WTC11 (cell line): ENCODE measurements around the gene UPF2. TPM values are rescaled to one million over a fixed set of nuclear protein-coding genes. Genes with fewer than 3 reads are reported as not detected.
A peak's percentile ranks its signal among the peaks of the same experiment; 100 is the strongest.
"Not testable (repeated sequence)": the region's sequence is repeated elsewhere in the genome, so short reads cannot be mapped to it uniquely, and the experiment has no call there.

ENCODE experiments used
- ATAC-seq: fragments of 200-7000 bp; cut with Tn5 transposase; 2 replicates; pipeline ENCODE4 v1.10.0; 2021; ENCODE audit warnings: mild to moderate bottlenecking, moderate library complexity
- CTCF ChIA-PET: fragments of 300-600 bp; sonication (Branson Sonifier 250); formaldehyde crosslinking; loops from one replicate; lab custom pipeline; 2021; ENCODE audit warnings: antibody characterized with exemption; lab: Charles Lee
- POLR2A ChIA-PET: fragments of 350-600 bp; sonication (Branson Sonifier 250); formaldehyde crosslinking; loops from one replicate; lab custom pipeline; 2021; ENCODE audit warnings: antibody characterized with exemption; lab: Charles Lee
- DNase-seq: peaks from one replicate; pipeline ENCODE4 v3.0.0; 2021; ENCODE audit warnings: low spot score
- H3K27ac Mint-ChIP-seq: 2 replicates; pipeline ENCODE4 v1.8.0; 2021; ENCODE audit warnings: mixed read lengths
- H3K27me3 Mint-ChIP-seq: 2 replicates; pipeline ENCODE4 v1.8.0; 2021; ENCODE audit warnings: low read depth, mild to moderate bottlenecking, moderate library complexity, mixed read lengths
- H3K36me3 Mint-ChIP-seq: 2 replicates; pipeline ENCODE4 v1.8.0; 2021; ENCODE audit warnings: mixed read lengths
- H3K4me1 Mint-ChIP-seq: 2 replicates; pipeline ENCODE4 v1.8.0; 2022; ENCODE audit warnings: mixed read lengths
- H3K4me3 Mint-ChIP-seq: 2 replicates; pipeline ENCODE4 v1.8.0; 2021; ENCODE audit warnings: mild to moderate bottlenecking, moderate library complexity, mixed read lengths
- H3K9me3 Mint-ChIP-seq: 2 replicates; pipeline ENCODE4 v1.8.0; 2021; ENCODE audit warnings: mixed read lengths
- ATF2 ChIP-seq: sonication (generic); formaldehyde crosslinking; IDR thresholded peaks from 2 replicates; pipeline ENCODE4 v1.8.1; 2022; ENCODE audit warnings: low read depth, missing genetic modification reagents, borderline replicate concordance
- ELF4 ChIP-seq: sonication (generic); formaldehyde crosslinking; IDR thresholded peaks from 2 replicates; pipeline ENCODE4 v1.8.1; 2022; ENCODE audit warnings: low read depth, mild to moderate bottlenecking, moderate library complexity, missing genetic modification reagents
- ETV6 ChIP-seq: sonication (generic); formaldehyde crosslinking; IDR thresholded peaks from 2 replicates; pipeline ENCODE4 v1.8.1; 2022; ENCODE audit warnings: mild to moderate bottlenecking, missing genetic modification reagents
- FOXK1 ChIP-seq: sonication (generic); formaldehyde crosslinking; IDR thresholded peaks from 2 replicates; pipeline ENCODE4 v1.8.0; 2022; ENCODE audit warnings: mild to moderate bottlenecking, moderate library complexity, missing genetic modification reagents
- GABPB1 ChIP-seq: sonication (generic); formaldehyde crosslinking; IDR thresholded peaks from 2 replicates; pipeline ENCODE4 v1.8.1; 2023; ENCODE audit warnings: mild to moderate bottlenecking, missing genetic modification reagents
- GRHL2 ChIP-seq: fragments of 250-450 bp; sonication (Bioruptor Pico); IDR thresholded peaks from 2 replicates; pipeline ENCODE4 v1.8.0; 2022; ENCODE audit warnings: mild to moderate bottlenecking, moderate library complexity; ENCODE audit not compliant: insufficient replicate concordance, severe bottlenecking
- IRF2 ChIP-seq: sonication (generic); formaldehyde crosslinking; IDR thresholded peaks from 2 replicates; pipeline ENCODE4 v1.8.0; 2022; ENCODE audit warnings: low read depth, missing genetic modification reagents, borderline replicate concordance
- MYBL2 ChIP-seq: sonication (generic); formaldehyde crosslinking; IDR thresholded peaks from 2 replicates; pipeline ENCODE4 v1.8.1; 2023; ENCODE audit warnings: mild to moderate bottlenecking, moderate library complexity, missing genetic modification reagents
- NR3C1 ChIP-seq: sonication (generic); formaldehyde crosslinking; conservative IDR thresholded peaks from 2 replicates; pipeline ENCODE4 v1.8.1; 2023; ENCODE audit warnings: low read depth, mild to moderate bottlenecking, missing genetic modification reagents
- OVOL2 ChIP-seq: fragments of 250-450 bp; sonication (Bioruptor Pico); IDR thresholded peaks from 2 replicates; pipeline ENCODE4 v1.9.0; 2021; ENCODE audit warnings: mild to moderate bottlenecking, borderline replicate concordance
- PRRX2 ChIP-seq: fragments of 250-450 bp; sonication (Bioruptor Pico); IDR thresholded peaks from 2 replicates; pipeline ENCODE4 v1.8.0; 2021; ENCODE audit warnings: mild to moderate bottlenecking
- TEAD4 ChIP-seq: sonication (generic); formaldehyde crosslinking; IDR thresholded peaks from 2 replicates; pipeline ENCODE4 v1.8.0; 2022; ENCODE audit warnings: mild to moderate bottlenecking, missing genetic modification reagents
- ZBTB21 ChIP-seq: sonication (generic); formaldehyde crosslinking; IDR thresholded peaks from 2 replicates; pipeline ENCODE4 v1.8.1; 2023; ENCODE audit warnings: mild to moderate bottlenecking, missing genetic modification reagents, borderline replicate concordance
- ZNF121 ChIP-seq: sonication (generic); formaldehyde crosslinking; IDR thresholded peaks from 2 replicates; pipeline ENCODE4 v1.8.0; 2023; ENCODE audit warnings: missing genetic modification reagents
- ZNF281 ChIP-seq: sonication (generic); formaldehyde crosslinking; IDR thresholded peaks from 2 replicates; pipeline ENCODE4 v1.8.0; 2023; ENCODE audit warnings: mild to moderate bottlenecking, missing genetic modification reagents
- ZNF423 ChIP-seq: fragments of 250-450 bp; sonication (Bioruptor Pico); IDR thresholded peaks from 2 replicates; pipeline ENCODE4 v2.1.2; 2022; ENCODE audit warnings: mild to moderate bottlenecking, moderate library complexity
- ZNF512 ChIP-seq: sonication (generic); formaldehyde crosslinking; IDR thresholded peaks from 2 replicates; pipeline ENCODE4 v1.8.1; 2022; ENCODE audit warnings: missing genetic modification reagents, borderline replicate concordance
- total RNA-seq: library from RNA; stranded (reverse); gene quantifications from 3 replicates; pipeline ENCODE4 v1.2.3, GENCODE V29; 2021
- TF ChIP-seq, protein P1 (sequence below): sonication (generic); formaldehyde crosslinking; IDR thresholded peaks from 2 replicates; pipeline ENCODE4 v1.8.1; 2022; ENCODE audit warnings: mild to moderate bottlenecking, missing genetic modification reagents, moderate library complexity, borderline replicate concordance
- TF ChIP-seq, protein P2 (sequence below): fragments of 250-450 bp; sonication (Bioruptor Pico); IDR thresholded peaks from 2 replicates; pipeline ENCODE4 v1.9.0; 2021; ENCODE audit warnings: mild to moderate bottlenecking
- TF ChIP-seq, protein P3 (sequence below): fragments of 250-450 bp; sonication (Bioruptor Pico); IDR thresholded peaks from 2 replicates; pipeline ENCODE4 v2.1.2; 2022; ENCODE audit warnings: mild to moderate bottlenecking, moderate library complexity

UPF2 gene
- total RNA-seq, 1 experiment from 2014 or later, result 24.3 TPM

DNA sequence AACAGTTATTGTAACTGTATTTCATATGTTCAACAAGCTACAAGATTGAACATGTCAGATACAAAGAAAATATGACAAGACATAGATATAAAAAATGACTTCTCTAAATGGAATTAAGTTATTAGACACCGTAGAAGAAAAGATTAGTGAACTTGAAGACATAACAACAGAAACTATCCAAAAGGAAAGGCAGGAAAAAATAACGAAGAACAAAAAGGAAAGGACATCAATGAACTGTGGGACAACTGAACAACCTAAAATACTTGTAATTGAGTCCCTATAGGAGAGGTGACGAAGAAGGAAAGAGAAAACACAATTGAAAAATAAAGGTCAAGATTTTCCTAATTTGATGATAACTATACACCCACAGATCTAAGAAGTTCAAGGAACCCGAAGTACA, 32.3 kb downstream of the UPF2 start:
- DNase-seq (no peak), ATAC-seq (no peak)
- Mint-ChIP-seq H3K4me1 (peaks cover 4% of the 10 kb centered on the region), H3K36me3 (peaks cover 59% of the 10 kb centered on the region), H3K27me3 (no peaks in the 10 kb centered on the region), H3K9me3 (peaks cover 20% of the 10 kb centered on the region), H3K4me3 (no peak overlapping the region), H3K27ac (no peak overlapping the region)
- ChIA-PET CTCF (no interaction called here), POLR2A (no interaction called here)
- TF ChIP-seq GRHL2 (CRISPR knock-in tag) (no peak), TEAD4 (no peak), OVOL2 (no peak), FOXK1 (no peak), ZNF512 (CRISPR knock-in tag) (no peak), NR3C1 (CRISPR knock-in tag) (no peak), ZNF423 (CRISPR knock-in tag) (no peak), PRRX2 (CRISPR knock-in tag) (no peak), MYBL2 (CRISPR knock-in tag) (no peak), ZNF121 (CRISPR knock-in tag) (no peak)

GRCh38 chr10:12008842-12009241, 33.8 kb downstream of the UPF2 start:
- DNase-seq, POLR2A ChIA-PET, H3K4me3 Mint-ChIP-seq, ATAC-seq, CTCF ChIA-PET, H3K27ac Mint-ChIP-seq, H3K27me3 Mint-ChIP-seq, H3K4me1 Mint-ChIP-seq: not testable (repeated sequence)
- peaks cover 64% of the 10 kb centered on the region for H3K36me3 Mint-ChIP-seq
- peaks cover 20% of the 10 kb centered on the region for H3K9me3 Mint-ChIP-seq

DNA sequence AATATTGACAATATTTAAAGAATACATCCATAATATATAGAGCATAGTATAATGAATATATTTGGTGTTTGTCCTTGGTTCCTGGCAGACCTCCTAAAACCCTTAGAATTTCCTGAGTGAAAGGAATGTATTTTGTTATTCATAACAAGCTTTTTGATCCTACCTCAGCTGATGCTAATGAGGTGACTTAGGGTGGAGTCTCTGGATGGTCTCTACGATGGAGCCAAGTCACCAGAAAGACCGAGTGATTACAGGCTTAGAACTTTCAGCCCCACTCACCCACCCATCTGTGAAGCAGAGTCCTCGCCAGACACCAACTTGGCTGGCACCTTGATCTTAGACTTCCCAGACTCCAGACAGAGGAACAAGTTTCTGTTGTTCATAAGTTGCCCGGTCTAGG, 35.9 kb downstream of the UPF2 start:
- no peak; the same call in 1 of the 2 replicates for ATAC-seq
- Mint-ChIP-seq H3K27me3 (no peaks in the 10 kb centered on the region), H3K27ac (peak overlapping the region; percentile 43; the same call in 1 of the 2 replicates), H3K4me1 (peaks cover 8% of the 10 kb centered on the region), H3K36me3 (peaks cover 65% of the 10 kb centered on the region), H3K9me3 (peaks cover 20% of the 10 kb centered on the region), H3K4me3 (no peak overlapping the region)
- POLR2A ChIA-PET, result no interaction called here
- CTCF ChIA-PET, result no interaction called here
- no peak for DNase-seq
- TF ChIP-seq IRF2, result no peak
- TF ChIP-seq ZBTB21, result no peak
- TF ChIP-seq GABPB1 (CRISPR knock-in tag), result no peak
- TF ChIP-seq, protein P1, sequence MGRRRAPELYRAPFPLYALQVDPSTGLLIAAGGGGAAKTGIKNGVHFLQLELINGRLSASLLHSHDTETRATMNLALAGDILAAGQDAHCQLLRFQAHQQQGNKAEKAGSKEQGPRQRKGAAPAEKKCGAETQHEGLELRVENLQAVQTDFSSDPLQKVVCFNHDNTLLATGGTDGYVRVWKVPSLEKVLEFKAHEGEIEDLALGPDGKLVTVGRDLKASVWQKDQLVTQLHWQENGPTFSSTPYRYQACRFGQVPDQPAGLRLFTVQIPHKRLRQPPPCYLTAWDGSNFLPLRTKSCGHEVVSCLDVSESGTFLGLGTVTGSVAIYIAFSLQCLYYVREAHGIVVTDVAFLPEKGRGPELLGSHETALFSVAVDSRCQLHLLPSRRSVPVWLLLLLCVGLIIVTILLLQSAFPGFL (CRISPR knock-in tag), result no peak
- no peak for TF ChIP-seq ELF4
- no peak for TF ChIP-seq ETV6 (CRISPR knock-in tag)
- TF ChIP-seq, protein P2, sequence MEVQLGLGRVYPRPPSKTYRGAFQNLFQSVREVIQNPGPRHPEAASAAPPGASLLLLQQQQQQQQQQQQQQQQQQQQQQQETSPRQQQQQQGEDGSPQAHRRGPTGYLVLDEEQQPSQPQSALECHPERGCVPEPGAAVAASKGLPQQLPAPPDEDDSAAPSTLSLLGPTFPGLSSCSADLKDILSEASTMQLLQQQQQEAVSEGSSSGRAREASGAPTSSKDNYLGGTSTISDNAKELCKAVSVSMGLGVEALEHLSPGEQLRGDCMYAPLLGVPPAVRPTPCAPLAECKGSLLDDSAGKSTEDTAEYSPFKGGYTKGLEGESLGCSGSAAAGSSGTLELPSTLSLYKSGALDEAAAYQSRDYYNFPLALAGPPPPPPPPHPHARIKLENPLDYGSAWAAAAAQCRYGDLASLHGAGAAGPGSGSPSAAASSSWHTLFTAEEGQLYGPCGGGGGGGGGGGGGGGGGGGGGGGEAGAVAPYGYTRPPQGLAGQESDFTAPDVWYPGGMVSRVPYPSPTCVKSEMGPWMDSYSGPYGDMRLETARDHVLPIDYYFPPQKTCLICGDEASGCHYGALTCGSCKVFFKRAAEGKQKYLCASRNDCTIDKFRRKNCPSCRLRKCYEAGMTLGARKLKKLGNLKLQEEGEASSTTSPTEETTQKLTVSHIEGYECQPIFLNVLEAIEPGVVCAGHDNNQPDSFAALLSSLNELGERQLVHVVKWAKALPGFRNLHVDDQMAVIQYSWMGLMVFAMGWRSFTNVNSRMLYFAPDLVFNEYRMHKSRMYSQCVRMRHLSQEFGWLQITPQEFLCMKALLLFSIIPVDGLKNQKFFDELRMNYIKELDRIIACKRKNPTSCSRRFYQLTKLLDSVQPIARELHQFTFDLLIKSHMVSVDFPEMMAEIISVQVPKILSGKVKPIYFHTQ, result no peak
- no peak for TF ChIP-seq ZNF281 (CRISPR knock-in tag)
- TF ChIP-seq, protein P3, sequence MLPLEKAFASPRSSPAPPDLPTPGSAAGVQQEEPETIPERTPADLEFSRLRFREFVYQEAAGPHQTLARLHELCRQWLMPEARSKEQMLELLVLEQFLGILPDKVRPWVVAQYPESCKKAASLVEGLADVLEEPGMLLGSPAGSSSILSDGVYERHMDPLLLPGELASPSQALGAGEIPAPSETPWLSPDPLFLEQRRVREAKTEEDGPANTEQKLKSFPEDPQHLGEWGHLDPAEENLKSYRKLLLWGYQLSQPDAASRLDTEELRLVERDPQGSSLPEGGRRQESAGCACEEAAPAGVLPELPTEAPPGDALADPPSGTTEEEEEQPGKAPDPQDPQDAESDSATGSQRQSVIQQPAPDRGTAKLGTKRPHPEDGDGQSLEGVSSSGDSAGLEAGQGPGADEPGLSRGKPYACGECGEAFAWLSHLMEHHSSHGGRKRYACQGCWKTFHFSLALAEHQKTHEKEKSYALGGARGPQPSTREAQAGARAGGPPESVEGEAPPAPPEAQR (CRISPR knock-in tag), result no peak
- TF ChIP-seq ATF2 (CRISPR knock-in tag), result no peak
